ENCODE results near the gene SYNPO.
A peak's percentile ranks its signal among the peaks of the same experiment; 100 is the strongest.

SYNPO gene

GRCh38 chr5:150625831-150626746 is 14.4 kb upstream of the SYNPO start:
- no peak for DNase-seq

- peak; percentile 90 for DNase-seq
These were observed 13.6 kb upstream of the SYNPO start for GRCh38 chr5:150626853-150627276.

- DNase-seq: peak; percentile 73
These were observed 12.5 kb upstream of the SYNPO start for GRCh38 chr5:150627731-150628545.

GRCh38 chr5:150628936-150629485 is 11.4 kb upstream of the SYNPO start:
- DNase-seq: no peak

GRCh38 chr5:150630016-150630415 is 10.4 kb upstream of the SYNPO start:
- no peak for DNase-seq

GRCh38 chr5:150630461-150631325 is 9.8 kb upstream of the SYNPO start:
- no peak for DNase-seq

GRCh38 chr5:150631326-150631701 is 9.1 kb upstream of the SYNPO start:
- no peak for DNase-seq

- DNase-seq: peak; percentile 53
These were observed 7.9 kb upstream of the SYNPO start for GRCh38 chr5:150632305-150633160.

- DNase-seq: no peak
These were observed 7.0 kb upstream of the SYNPO start for GRCh38 chr5:150633429-150633828.

- DNase-seq: peak; percentile 86
These were observed 3.8 kb upstream of the SYNPO start for GRCh38 chr5:150636391-150637244.

- DNase-seq: peak; percentile 87
These were observed 3.0 kb upstream of the SYNPO start for GRCh38 chr5:150637245-150638052.

GRCh38 chr5:150638053-150638444 is 2.4 kb upstream of the SYNPO start:
- no peak for DNase-seq

- no peak for DNase-seq
These were observed 1.7 kb upstream of the SYNPO start for GRCh38 chr5:150638488-150639376.

- DNase-seq: no peak
These were observed 1.1 kb upstream of the SYNPO start for GRCh38 chr5:150639377-150639692.

GRCh38 chr5:150639751-150640150 is 709 bp upstream of the SYNPO start:
- DNase-seq: no peak

- DNase-seq: peak; percentile 96
These were observed 628 bp downstream of the SYNPO start for GRCh38 chr5:150641006-150641570.

GRCh38 chr5:150641824-150642566 is 1.5 kb downstream of the SYNPO start:
- DNase-seq: no peak

GRCh38 chr5:150642567-150642927 is 2.1 kb downstream of the SYNPO start:
- DNase-seq: peak; percentile 91
